Measurements from ENCODE around the gene DTHD1. TPM values are rescaled to one million over a fixed set of nuclear protein-coding genes. Genes with fewer than 3 reads are reported as not detected.

DTHD1 gene
- total and polyA plus RNA-seq, 2 of the 8 experiments (the other 6 are each of a cell fraction or from before 2014, with no cell fraction given), result not detected

DNA sequence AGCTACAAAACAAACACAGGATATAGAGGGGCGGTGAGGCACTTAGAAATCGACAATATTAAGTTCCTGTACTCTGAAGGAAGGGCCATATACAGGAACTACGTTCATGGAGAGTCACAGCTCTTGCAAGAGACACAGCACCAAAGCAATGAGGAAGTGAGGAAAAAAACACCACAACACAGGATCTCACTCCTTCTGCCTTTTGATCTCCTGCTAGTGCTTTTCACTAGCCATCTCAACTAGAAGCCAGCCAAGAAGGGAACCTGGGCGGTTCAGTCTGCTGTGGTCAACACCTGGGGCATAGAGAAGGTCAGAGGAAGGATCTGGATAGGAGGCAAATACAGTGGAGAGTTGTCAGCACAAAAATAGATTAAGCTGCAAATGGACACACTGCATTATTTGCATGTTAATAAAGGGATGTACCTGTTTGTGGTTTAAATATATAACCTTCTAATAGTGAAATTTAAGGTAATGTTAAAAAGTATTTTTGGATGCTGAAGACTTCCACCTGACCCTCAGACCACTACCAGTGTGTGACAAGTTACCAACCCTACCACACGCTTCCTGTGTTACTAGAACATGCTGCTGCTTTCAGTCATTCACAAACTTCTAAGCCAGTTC is 104.6 kb downstream of the DTHD1 start (continued):
- TF ChIP-seq, protein P1, sequence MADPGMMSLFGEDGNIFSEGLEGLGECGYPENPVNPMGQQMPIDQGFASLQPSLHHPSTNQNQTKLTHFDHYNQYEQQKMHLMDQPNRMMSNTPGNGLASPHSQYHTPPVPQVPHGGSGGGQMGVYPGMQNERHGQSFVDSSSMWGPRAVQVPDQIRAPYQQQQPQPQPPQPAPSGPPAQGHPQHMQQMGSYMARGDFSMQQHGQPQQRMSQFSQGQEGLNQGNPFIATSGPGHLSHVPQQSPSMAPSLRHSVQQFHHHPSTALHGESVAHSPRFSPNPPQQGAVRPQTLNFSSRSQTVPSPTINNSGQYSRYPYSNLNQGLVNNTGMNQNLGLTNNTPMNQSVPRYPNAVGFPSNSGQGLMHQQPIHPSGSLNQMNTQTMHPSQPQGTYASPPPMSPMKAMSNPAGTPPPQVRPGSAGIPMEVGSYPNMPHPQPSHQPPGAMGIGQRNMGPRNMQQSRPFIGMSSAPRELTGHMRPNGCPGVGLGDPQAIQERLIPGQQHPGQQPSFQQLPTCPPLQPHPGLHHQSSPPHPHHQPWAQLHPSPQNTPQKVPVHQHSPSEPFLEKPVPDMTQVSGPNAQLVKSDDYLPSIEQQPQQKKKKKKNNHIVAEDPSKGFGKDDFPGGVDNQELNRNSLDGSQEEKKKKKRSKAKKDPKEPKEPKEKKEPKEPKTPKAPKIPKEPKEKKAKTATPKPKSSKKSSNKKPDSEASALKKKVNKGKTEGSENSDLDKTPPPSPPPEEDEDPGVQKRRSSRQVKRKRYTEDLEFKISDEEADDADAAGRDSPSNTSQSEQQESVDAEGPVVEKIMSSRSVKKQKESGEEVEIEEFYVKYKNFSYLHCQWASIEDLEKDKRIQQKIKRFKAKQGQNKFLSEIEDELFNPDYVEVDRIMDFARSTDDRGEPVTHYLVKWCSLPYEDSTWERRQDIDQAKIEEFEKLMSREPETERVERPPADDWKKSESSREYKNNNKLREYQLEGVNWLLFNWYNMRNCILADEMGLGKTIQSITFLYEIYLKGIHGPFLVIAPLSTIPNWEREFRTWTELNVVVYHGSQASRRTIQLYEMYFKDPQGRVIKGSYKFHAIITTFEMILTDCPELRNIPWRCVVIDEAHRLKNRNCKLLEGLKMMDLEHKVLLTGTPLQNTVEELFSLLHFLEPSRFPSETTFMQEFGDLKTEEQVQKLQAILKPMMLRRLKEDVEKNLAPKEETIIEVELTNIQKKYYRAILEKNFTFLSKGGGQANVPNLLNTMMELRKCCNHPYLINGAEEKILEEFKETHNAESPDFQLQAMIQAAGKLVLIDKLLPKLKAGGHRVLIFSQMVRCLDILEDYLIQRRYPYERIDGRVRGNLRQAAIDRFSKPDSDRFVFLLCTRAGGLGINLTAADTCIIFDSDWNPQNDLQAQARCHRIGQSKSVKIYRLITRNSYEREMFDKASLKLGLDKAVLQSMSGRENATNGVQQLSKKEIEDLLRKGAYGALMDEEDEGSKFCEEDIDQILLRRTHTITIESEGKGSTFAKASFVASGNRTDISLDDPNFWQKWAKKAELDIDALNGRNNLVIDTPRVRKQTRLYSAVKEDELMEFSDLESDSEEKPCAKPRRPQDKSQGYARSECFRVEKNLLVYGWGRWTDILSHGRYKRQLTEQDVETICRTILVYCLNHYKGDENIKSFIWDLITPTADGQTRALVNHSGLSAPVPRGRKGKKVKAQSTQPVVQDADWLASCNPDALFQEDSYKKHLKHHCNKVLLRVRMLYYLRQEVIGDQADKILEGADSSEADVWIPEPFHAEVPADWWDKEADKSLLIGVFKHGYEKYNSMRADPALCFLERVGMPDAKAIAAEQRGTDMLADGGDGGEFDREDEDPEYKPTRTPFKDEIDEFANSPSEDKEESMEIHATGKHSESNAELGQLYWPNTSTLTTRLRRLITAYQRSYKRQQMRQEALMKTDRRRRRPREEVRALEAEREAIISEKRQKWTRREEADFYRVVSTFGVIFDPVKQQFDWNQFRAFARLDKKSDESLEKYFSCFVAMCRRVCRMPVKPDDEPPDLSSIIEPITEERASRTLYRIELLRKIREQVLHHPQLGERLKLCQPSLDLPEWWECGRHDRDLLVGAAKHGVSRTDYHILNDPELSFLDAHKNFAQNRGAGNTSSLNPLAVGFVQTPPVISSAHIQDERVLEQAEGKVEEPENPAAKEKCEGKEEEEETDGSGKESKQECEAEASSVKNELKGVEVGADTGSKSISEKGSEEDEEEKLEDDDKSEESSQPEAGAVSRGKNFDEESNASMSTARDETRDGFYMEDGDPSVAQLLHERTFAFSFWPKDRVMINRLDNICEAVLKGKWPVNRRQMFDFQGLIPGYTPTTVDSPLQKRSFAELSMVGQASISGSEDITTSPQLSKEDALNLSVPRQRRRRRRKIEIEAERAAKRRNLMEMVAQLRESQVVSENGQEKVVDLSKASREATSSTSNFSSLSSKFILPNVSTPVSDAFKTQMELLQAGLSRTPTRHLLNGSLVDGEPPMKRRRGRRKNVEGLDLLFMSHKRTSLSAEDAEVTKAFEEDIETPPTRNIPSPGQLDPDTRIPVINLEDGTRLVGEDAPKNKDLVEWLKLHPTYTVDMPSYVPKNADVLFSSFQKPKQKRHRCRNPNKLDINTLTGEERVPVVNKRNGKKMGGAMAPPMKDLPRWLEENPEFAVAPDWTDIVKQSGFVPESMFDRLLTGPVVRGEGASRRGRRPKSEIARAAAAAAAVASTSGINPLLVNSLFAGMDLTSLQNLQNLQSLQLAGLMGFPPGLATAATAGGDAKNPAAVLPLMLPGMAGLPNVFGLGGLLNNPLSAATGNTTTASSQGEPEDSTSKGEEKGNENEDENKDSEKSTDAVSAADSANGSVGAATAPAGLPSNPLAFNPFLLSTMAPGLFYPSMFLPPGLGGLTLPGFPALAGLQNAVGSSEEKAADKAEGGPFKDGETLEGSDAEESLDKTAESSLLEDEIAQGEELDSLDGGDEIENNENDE (IDR thresholded peaks at IDR 0.05; ENCODE audit: insufficient replicate concordance, low read length), result no peak
- TF ChIP-seq TAF7 (optimal IDR thresholded peaks at IDR 0.05; ENCODE audit: borderline replicate concordance, low read depth, low read length) (no peak), ASH2L (IDR thresholded peaks at IDR 0.05; ENCODE audit: low read length) (no peak), PHF8 (conservative IDR thresholded peaks at IDR 0.05; ENCODE audit: low read depth, low read length) (no peak), RBBP5 (IDR thresholded peaks at IDR 0.05; ENCODE audit: borderline replicate concordance, low read depth, low read length) (no peak), TEAD4 (IDR thresholded peaks at IDR 0.05; ENCODE audit: low read depth, low read length) (no peak), BRCA1 (IDR thresholded peaks at IDR 0.05; ENCODE audit: low read depth, low read length) (no peak), SAP30 (IDR thresholded peaks at IDR 0.05; ENCODE audit: insufficient read depth, insufficient replicate concordance, low read length) (no peak), NRF1 (IDR thresholded peaks at IDR 0.05; ENCODE audit: low read depth, low read length) (no peak), SIRT6 (IDR thresholded peaks at IDR 0.05; ENCODE audit: low read length) (no peak), FOSL1 (IDR thresholded peaks at IDR 0.05; ENCODE audit: insufficient read depth, low read depth, low read length) (no peak), SP1 (IDR thresholded peaks at IDR 0.05; ENCODE audit: low read depth, low read length) (no peak)
